HCT116 (cell line): ENCODE data around the gene UAP1L1. TPM values are rescaled to one million over a fixed set of nuclear protein-coding genes. Genes with fewer than 3 reads are reported as not detected.

ENCODE experiments used
- ATAC-seq: fragments of 200-7000 bp; cut with Tn5 transposase; 2 replicates; pipeline ENCODE4 v1.9.1; 2020; ENCODE audit warnings: mild to moderate bottlenecking, moderate library complexity
- BruUV-seq: library from RNA; stranded (reverse); fragments of 400-500 nt; replicated peaks from 2 replicates; lab custom pipeline; 2021; lab: Mats Ljungman, UMichigan
- CTCF ChIA-PET: fragments of 300-600 bp; sonication (Branson Sonifier 250); formaldehyde crosslinking; loops from one replicate; lab custom pipeline; 2021; ENCODE audit warnings: antibody characterized with exemption; lab: Charles Lee
- POLR2A ChIA-PET: fragments of 300-600, 350-600 bp; sonication (Branson Sonifier 250); formaldehyde crosslinking; loops from one replicate; lab custom pipeline; 2021; ENCODE audit warnings: antibody characterized with exemption; lab: Charles Lee
- RAD21 ChIA-PET, 2 experiments: fragments of 300-600 bp; sonication (Branson Sonifier 250); formaldehyde crosslinking; loops; one replicate each; lab custom pipeline; 2023; ENCODE audit warnings: low total read pairs in 2 of 2; ENCODE audit not compliant: uncharacterized antibody in 2 of 2, unreplicated experiment in 2 of 2, low non-redundant PET in 1 of 2; lab: Charles Lee
- DNase-seq: peaks from one replicate; pipeline ENCODE4 v3.0.0-alpha.2; 2010; ENCODE audit warnings: low read depth, low spot score
- H2AFZ ChIP-seq: fragments of 200-600 bp; shearing (Covaris generic), sonication (generic); 2 replicates; pipeline ENCODE4 v1.6.1; 2017; ENCODE audit warnings: low read depth, mixed run types, mixed read lengths, antibody characterized with exemption, low read length; ENCODE audit not compliant: poor library complexity, severe bottlenecking
- H3K27ac ChIP-seq: 2 replicates; pipeline ENCODE4 v1.5.1; 2012; ENCODE audit warnings: low read depth, low read length
- H3K27me3 ChIP-seq: fragments of 200-600 bp; sonication (generic); 2 replicates; pipeline ENCODE4 v1.6.1; 2016; ENCODE audit warnings: mixed run types, low read length, mixed read lengths; ENCODE audit not compliant: insufficient read depth
- H3K36me3 ChIP-seq, 2 experiments: fragments of 200-500 bp in 1 of 2; fragments of 200-600 bp in 1 of 2; sonication (Bioruptor generic) in 1 of 2; sonication (generic) in 1 of 2; 2 replicates each; pipeline versions ENCODE4 v1.5.1 to v1.6.1; 2014 to 2016; ENCODE audit warnings: low read length in 2 of 2, inconsistent platforms in 1 of 2, mixed read lengths in 1 of 2, mixed run types in 1 of 2; ENCODE audit not compliant: insufficient read depth in 2 of 2, control insufficient read depth in 1 of 2
- H3K4me1 ChIP-seq, 2 experiments: fragments of 200-600 bp in 1 of 2; sonication (generic) in 1 of 2; 2 replicates each; pipeline versions ENCODE4 v1.5.1 to v1.6.1; 2012 to 2017; ENCODE audit warnings: low read length in 2 of 2, inconsistent platforms in 1 of 2, mild to moderate bottlenecking in 1 of 2, mixed read lengths in 1 of 2, mixed run types in 1 of 2, moderate library complexity in 1 of 2; ENCODE audit not compliant: insufficient read depth in 2 of 2, control insufficient read depth in 1 of 2
- H3K4me2 ChIP-seq: fragments of 200-600 bp; sonication (generic); 2 replicates; pipeline ENCODE4 v1.6.1; 2017; ENCODE audit warnings: mixed run types, low read length, mixed read lengths
- H3K4me3 ChIP-seq, 2 experiments: fragments of 200-600 bp in 1 of 2; sonication (generic) in 1 of 2; replicated peaks in 1 of 2; 2 replicates each; pipeline ENCODE4 v1.5.1; 2011 to 2016; ENCODE audit warnings: low read length in 2 of 2, control low read depth in 1 of 2, low read depth in 1 of 2, mild to moderate bottlenecking in 1 of 2, mixed read lengths in 1 of 2, mixed run types in 1 of 2
- H3K79me2 ChIP-seq: fragments of 200-600 bp; sonication (generic); 2 replicates; pipeline ENCODE4 v1.6.1; 2017; ENCODE audit warnings: mild to moderate bottlenecking, mixed run types, low read length, moderate library complexity, mixed read lengths; ENCODE audit not compliant: insufficient read depth
- H3K9ac ChIP-seq: fragments of 200-600 bp; sonication (generic); 2 replicates; pipeline ENCODE4 v1.6.1; 2016; ENCODE audit warnings: low read length, mixed read lengths
- H3K9me2 ChIP-seq: fragments of 200-600 bp; sonication (generic), shearing (Covaris generic); 2 replicates; pipeline ENCODE4 v1.6.1; 2017; ENCODE audit warnings: mixed run types, mild to moderate bottlenecking, moderate library complexity; ENCODE audit not compliant: insufficient read depth
- H3K9me3 ChIP-seq, 2 experiments: fragments of 200-500 bp in 1 of 2; fragments of 200-600 bp in 1 of 2; sonication (Bioruptor generic) in 1 of 2; sonication (generic) in 1 of 2; 2 replicates each; pipeline ENCODE4 v1.6.1; 2014 to 2017; ENCODE audit warnings: low read length in 2 of 2, mixed read lengths in 2 of 2, inconsistent platforms in 1 of 2, low read depth in 1 of 2, mild to moderate bottlenecking in 1 of 2, mixed run types in 1 of 2, moderate library complexity in 1 of 2; ENCODE audit not compliant: control insufficient read depth in 1 of 2, insufficient read depth in 1 of 2
- H4K20me1 ChIP-seq: fragments of 200-600 bp; sonication (generic), shearing (Covaris generic); 2 replicates; pipeline ENCODE4 v1.6.1; 2017; ENCODE audit warnings: mixed run types, mild to moderate bottlenecking, moderate library complexity; ENCODE audit not compliant: insufficient read depth
- CBX3 ChIP-seq: IDR thresholded peaks from 2 replicates; pipeline ENCODE4 v1.6.1; 2012; ENCODE audit warnings: low read depth
- CEBPB ChIP-seq: IDR thresholded peaks from 2 replicates; pipeline ENCODE4 v1.6.1; 2012; ENCODE audit warnings: low read depth
- EGR1 ChIP-seq: IDR thresholded peaks from 2 replicates; pipeline ENCODE4 v1.6.1; 2012; ENCODE audit warnings: low read depth
- ELF1 ChIP-seq: IDR thresholded peaks from 2 replicates; pipeline ENCODE4 v1.6.1; 2012; ENCODE audit warnings: low read depth, borderline replicate concordance
- FOSL1 ChIP-seq: IDR thresholded peaks from 2 replicates; pipeline ENCODE4 v1.6.1; 2012; ENCODE audit warnings: low read depth
- JUND ChIP-seq: IDR thresholded peaks from 2 replicates; pipeline ENCODE4 v1.6.1; 2012
- MAX ChIP-seq: IDR thresholded peaks from 2 replicates; pipeline ENCODE4 v1.6.1; 2012
- SRF ChIP-seq: IDR thresholded peaks from 2 replicates; pipeline ENCODE4 v1.6.1; 2012; ENCODE audit warnings: low read depth
- YY1 ChIP-seq: IDR thresholded peaks from 2 replicates; pipeline ENCODE4 v1.6.1; 2011; ENCODE audit warnings: low read length, low read depth, moderate library complexity, mild to moderate bottlenecking; ENCODE audit not compliant: insufficient replicate concordance; ENCODE audit errors: extremely low read depth
- ZFX ChIP-seq: fragments of 450-650 bp; IDR thresholded peaks from 2 replicates; pipeline ENCODE4 v1.6.1; 2017
- ZNF274 ChIP-seq: fragments of 200-500 bp; sonication (Bioruptor generic); IDR thresholded peaks from 2 replicates; pipeline ENCODE4 v1.6.1; 2014; ENCODE audit warnings: mild to moderate bottlenecking, low read depth, low read length, inconsistent platforms
- intact Hi-C: fragments of 100-400 bp; cut with micrococcal nuclease; formaldehyde crosslinking; loops from 2 replicates; pipeline ENCODE4 v1.10.0; 2022
- total RNA-seq: library from RNA; stranded (reverse); gene quantifications from one replicate; pipeline ENCODE4 v1.2.1, GENCODE V29; 2021; ENCODE audit not compliant: unreplicated experiment
- TF ChIP-seq, protein P1 (sequence below): IDR thresholded peaks from 2 replicates; pipeline ENCODE4 v1.6.1; 2012; ENCODE audit warnings: low read depth

UAP1L1 gene
- total RNA-seq, 1 experiment from 2014 or later = 11.0 TPM

GRCh38 chr9:137075275-137075775 lies 2.0 kb upstream of the UAP1L1 start:
- ChIA-PET RAD21 (no interaction called here), POLR2A (no interaction called here), CTCF (no interaction called here)
- no peaks in the 10 kb centered on the region for H3K9me2 ChIP-seq
- H3K27me3 ChIP-seq = no peaks in the 10 kb centered on the region
- no peak overlapping the region for H3K4me3 ChIP-seq
- intact Hi-C loops = no loop called here
- no peak for TF ChIP-seq MAX
- TF ChIP-seq EGR1 = no peak
- TF ChIP-seq, protein P1, sequence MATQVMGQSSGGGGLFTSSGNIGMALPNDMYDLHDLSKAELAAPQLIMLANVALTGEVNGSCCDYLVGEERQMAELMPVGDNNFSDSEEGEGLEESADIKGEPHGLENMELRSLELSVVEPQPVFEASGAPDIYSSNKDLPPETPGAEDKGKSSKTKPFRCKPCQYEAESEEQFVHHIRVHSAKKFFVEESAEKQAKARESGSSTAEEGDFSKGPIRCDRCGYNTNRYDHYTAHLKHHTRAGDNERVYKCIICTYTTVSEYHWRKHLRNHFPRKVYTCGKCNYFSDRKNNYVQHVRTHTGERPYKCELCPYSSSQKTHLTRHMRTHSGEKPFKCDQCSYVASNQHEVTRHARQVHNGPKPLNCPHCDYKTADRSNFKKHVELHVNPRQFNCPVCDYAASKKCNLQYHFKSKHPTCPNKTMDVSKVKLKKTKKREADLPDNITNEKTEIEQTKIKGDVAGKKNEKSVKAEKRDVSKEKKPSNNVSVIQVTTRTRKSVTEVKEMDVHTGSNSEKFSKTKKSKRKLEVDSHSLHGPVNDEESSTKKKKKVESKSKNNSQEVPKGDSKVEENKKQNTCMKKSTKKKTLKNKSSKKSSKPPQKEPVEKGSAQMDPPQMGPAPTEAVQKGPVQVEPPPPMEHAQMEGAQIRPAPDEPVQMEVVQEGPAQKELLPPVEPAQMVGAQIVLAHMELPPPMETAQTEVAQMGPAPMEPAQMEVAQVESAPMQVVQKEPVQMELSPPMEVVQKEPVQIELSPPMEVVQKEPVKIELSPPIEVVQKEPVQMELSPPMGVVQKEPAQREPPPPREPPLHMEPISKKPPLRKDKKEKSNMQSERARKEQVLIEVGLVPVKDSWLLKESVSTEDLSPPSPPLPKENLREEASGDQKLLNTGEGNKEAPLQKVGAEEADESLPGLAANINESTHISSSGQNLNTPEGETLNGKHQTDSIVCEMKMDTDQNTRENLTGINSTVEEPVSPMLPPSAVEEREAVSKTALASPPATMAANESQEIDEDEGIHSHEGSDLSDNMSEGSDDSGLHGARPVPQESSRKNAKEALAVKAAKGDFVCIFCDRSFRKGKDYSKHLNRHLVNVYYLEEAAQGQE = no peak
- TF ChIP-seq ELF1 = no peak
- no peak for TF ChIP-seq CBX3
- TF ChIP-seq YY1 = no peak
- no peak for TF ChIP-seq ZFX
- no peak for TF ChIP-seq JUND
- no peak for TF ChIP-seq FOSL1
- TF ChIP-seq SRF = no peak
- no peak for TF ChIP-seq ZNF274
- TF ChIP-seq CEBPB = no peak
- no peaks in the 10 kb centered on the region for H3K9me3 ChIP-seq
- H3K4me2 ChIP-seq = no peak overlapping the region
- H3K27ac ChIP-seq = no peak overlapping the region
- peaks cover 19 to 43% of the 10 kb centered on the region in 2 experiments for H3K4me1 ChIP-seq
- H3K79me2 ChIP-seq = peaks cover 6% of the 10 kb centered on the region; the same call in 1 of the 2 replicates
- ATAC-seq (no peak), DNase-seq (no peak)
- H3K9ac ChIP-seq = no peak overlapping the region
- no peaks in the 10 kb centered on the region for H4K20me1 ChIP-seq
- BruUV-seq = no TSS peak
- no peak overlapping the region for H2AFZ ChIP-seq
- 0 out of 4 replicates have a peak, but pooled peaks cover 0 to 8% of the 10 kb centered on the region in 2 experiments for H3K36me3 ChIP-seq
